Measurements from ENCODE around the gene SMG6. TPM values are rescaled to one million over a fixed set of nuclear protein-coding genes. Genes with fewer than 3 reads are reported as not detected.

Gene SMG6
- total and polyA plus RNA-seq, 7 experiments from 2014 or later, result 8.6 to 65.3 (median 52.7) TPM

DNA sequence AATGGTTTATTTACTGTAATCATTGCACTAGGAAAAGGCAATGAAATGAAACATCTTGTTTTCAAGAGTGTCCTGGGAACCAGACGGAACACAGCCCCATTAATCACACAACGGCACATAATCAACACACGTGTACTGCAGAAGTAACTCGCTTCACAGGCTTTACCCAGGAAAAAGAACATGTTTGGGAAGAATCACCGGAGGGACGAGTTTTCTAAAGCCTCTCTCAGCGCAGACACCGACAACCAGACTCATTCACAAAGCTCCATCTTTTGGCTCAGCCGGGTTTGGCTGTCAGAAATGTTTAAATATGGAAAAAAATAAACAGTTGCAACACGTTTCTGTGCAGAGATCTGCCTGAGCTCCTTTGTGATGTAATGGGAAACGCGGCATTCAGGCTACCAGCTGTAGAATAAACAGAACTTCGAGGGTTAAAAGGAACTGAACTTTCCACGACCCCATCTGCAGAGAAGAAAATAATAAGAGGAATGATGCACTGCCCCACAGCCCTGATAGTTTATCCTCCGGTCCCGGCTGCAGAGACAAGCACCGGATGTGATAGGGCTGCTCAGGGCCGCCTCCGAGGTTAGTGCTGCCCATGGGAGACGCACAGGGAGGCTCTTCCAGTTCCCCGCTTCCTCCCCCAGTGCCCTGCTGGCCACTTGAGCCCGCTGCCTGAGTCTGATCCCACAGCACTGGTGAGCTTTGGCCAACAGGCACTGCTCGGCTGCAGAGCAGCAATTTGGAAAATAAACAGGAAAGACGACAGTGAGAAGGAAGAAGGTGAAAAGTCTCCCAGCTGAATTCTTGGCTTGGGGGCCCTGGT is 128.9 kb downstream of the SMG6 start:
- peak overlapping the region in 1 of 10 donors; percentile 12 for H3K4me3 Mint-ChIP-seq
- Histone ChIP-seq H3K9me3 (ENCODE audit: control insufficient read depth in 2 of 3, low read length in 3 of 3) (no peaks in the 10 kb centered on the region), H3K4me1 (ENCODE audit: control insufficient read depth in 2 of 2, insufficient read depth in 2 of 2, low read length in 2 of 2) (no peaks in the 10 kb centered on the region), H3K4me3 (ENCODE audit: low read length) (no peak overlapping the region), H3K27ac (ENCODE audit: low read depth, low read length) (no peak overlapping the region), H3K27me3 (ENCODE audit: control insufficient read depth in 2 of 2, insufficient read depth in 2 of 2, low read length in 2 of 2) (no peaks in the 10 kb centered on the region), H3K36me3 (ENCODE audit: control insufficient read depth in 2 of 3, insufficient read depth in 3 of 3, low read length in 3 of 3) (peaks cover 0 to 88% (median 0%) of the 10 kb centered on the region in 3 experiments)
- peak overlapping the region in 1 of 9 donors; percentile 68 for H3K27ac Mint-ChIP-seq
- ChIA-PET CTCF (no interaction called here), POLR2A (no interaction called here)
- H3K9me3 Mint-ChIP-seq, result no peaks in the 10 kb centered on the region
- H3K27me3 Mint-ChIP-seq, result no peaks in the 10 kb centered on the region
- H3K4me1 Mint-ChIP-seq, result peaks cover 0 to 47% (median 3%) of the 10 kb centered on the region in 7 donors
- H3K36me3 Mint-ChIP-seq, result peaks cover 9 to 39% (median 14%) of the 10 kb centered on the region in 5 donors
- no peak for DNase-seq
- no peak for ATAC-seq
- intact Hi-C loops (cut with micrococcal nuclease), result loop anchor here (5.0 kb wide), 2 partner anchors 43 to 112 kb away; no protein-coding TSS in a partner anchor

DNA sequence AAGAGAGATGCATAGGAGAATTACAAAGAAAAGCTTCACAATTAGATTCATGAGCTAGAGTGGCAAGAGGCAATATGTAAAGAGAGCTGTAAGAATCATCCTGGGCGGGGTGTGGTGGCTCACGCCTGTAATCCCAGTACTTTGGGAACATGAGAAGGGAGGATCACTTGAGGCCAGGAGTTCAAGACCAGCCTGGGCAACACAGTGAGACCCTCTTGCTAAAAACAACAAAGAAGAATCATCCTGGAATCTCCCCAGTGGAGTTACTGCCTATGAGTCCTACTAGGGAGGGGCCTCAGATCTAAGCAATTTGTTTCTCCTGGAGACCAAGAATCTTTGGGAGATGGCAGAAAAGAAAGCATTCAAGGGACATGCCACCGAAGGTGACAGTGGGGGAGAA is 129.6 kb downstream of the SMG6 start:
- no peak for DNase-seq
- no peak for ATAC-seq
- Histone ChIP-seq H3K36me3 (ENCODE audit: control insufficient read depth in 2 of 3, insufficient read depth in 3 of 3, low read length in 3 of 3) (peaks cover 0 to 88% (median 0%) of the 10 kb centered on the region in 3 experiments), H3K4me3 (ENCODE audit: low read length) (no peak overlapping the region), H3K27me3 (ENCODE audit: control insufficient read depth in 2 of 2, insufficient read depth in 2 of 2, low read length in 2 of 2) (no peaks in the 10 kb centered on the region), H3K4me1 (ENCODE audit: control insufficient read depth in 2 of 2, insufficient read depth in 2 of 2, low read length in 2 of 2) (no peaks in the 10 kb centered on the region), H3K27ac (ENCODE audit: low read depth, low read length) (no peak overlapping the region), H3K9me3 (ENCODE audit: control insufficient read depth in 2 of 3, low read length in 3 of 3) (no peaks in the 10 kb centered on the region)
- Mint-ChIP-seq H3K9me3 (no peaks in the 10 kb centered on the region), H3K27me3 (no peaks in the 10 kb centered on the region), H3K4me3 (no peak overlapping the region), H3K4me1 (peaks cover 0 to 47% (median 6%) of the 10 kb centered on the region in 7 donors), H3K27ac (peak overlapping the region in 2 of 9 donors; percentile 55 to 68), H3K36me3 (peaks cover 16 to 41% (median 20%) of the 10 kb centered on the region in 5 donors)
- intact Hi-C loops (cut with micrococcal nuclease), result loop anchor here in 1 of 2 donors (5.0 kb wide), 1 partner anchor 112 kb away; no protein-coding TSS in a partner anchor
- POLR2A ChIA-PET, result interaction anchor here (0.7 kb wide), 1 partner anchor 464 kb away, joined by 3 read pairs; no protein-coding TSS in a partner anchor
- CTCF ChIA-PET, result no interaction called here

DNA sequence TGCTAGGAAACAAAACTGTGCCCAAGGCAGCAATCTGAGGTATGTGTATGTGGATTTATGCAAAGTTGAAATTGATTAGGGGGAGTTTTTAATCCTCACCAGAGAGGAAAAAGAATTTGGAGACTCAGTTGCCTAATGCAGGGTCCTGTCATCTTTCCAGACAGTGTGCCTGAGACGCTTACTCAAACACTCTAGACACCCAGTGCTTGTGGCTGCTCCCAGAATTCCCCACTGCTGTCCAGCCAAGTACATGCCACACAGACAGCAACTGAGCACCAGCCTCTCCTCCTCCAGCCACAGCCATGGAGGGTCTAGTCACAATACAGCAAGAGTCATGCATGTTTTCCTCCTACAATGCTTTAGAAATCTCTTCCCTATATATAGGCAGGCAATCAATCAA is 130.6 kb downstream of the SMG6 start:
- H3K4me1 ChIP-seq (ENCODE audit: control insufficient read depth in 2 of 2, insufficient read depth in 2 of 2, low read length in 2 of 2), result no peaks in the 10 kb centered on the region
- Mint-ChIP-seq H3K27me3 (no peaks in the 10 kb centered on the region), H3K4me3 (no peak overlapping the region), H3K9me3 (no peaks in the 10 kb centered on the region), H3K36me3 (peaks cover 16 to 41% (median 20%) of the 10 kb centered on the region in 5 donors), H3K4me1 (peaks cover 0 to 45% (median 6%) of the 10 kb centered on the region in 7 donors), H3K27ac (peak overlapping the region in 4 of 9 donors; percentile 10 to 53 (median 32))
- intact Hi-C loops (cut with micrococcal nuclease), result loop anchor here in 1 of 2 donors (5.0 kb wide), 1 partner anchor 111 kb away; no protein-coding TSS in a partner anchor
- ChIA-PET CTCF (no interaction called here), POLR2A (interaction anchor here (0.7 kb wide), 1 partner anchor 463 kb away, joined by 3 read pairs; no protein-coding TSS in a partner anchor)
- H3K27me3 ChIP-seq (ENCODE audit: control insufficient read depth in 2 of 2, insufficient read depth in 2 of 2, low read length in 2 of 2), result no peaks in the 10 kb centered on the region
- H3K9me3 ChIP-seq (ENCODE audit: control insufficient read depth in 2 of 3, low read length in 3 of 3), result no peaks in the 10 kb centered on the region
- no peak overlapping the region for H3K27ac ChIP-seq (ENCODE audit: low read depth, low read length)
- DNase-seq (no peak), ATAC-seq (no peak)
- no peak overlapping the region for H3K4me3 ChIP-seq (ENCODE audit: low read length)
- peaks cover 0 to 79% (median 0%) of the 10 kb centered on the region in 3 experiments for H3K36me3 ChIP-seq (ENCODE audit: control insufficient read depth in 2 of 3, insufficient read depth in 3 of 3, low read length in 3 of 3)

DNA sequence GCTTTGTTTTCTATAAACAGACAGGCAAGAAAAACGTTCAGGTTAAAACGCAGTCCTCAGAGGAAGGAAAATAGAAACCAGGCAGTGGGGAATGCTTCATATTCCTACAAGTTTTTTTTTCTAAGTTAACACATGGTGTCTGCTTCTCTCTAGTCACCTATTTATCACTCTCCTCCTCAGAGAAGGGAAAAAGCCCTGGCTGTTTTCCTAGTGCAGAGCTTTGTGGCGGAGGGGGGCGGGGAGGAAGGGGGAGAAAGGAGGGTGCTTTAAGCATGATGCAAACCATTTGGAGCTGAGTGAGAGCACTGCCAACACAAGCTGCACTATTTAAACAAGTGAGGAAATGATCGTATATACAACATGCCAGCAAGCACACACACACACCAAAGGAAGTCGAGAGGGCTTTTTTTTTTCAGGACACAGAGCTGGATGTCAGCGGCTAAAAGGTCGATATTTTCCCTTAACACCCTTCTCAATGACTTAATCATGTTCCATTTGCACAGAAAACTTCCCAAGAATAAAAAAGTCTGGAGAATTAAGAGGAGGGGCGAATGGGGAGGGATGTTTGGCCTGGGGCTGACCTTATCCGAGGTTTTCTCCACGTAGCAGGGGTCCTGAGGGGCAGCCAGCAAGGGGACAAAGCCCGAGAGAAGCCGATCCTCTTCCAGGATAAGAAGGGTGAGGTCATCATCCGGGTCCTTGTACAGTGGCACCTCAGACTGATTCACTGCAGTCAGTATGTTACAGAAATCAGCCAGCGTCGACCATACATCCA is 131.3 kb downstream of the SMG6 start:
- ATAC-seq (no peak), DNase-seq (no peak)
- intact Hi-C loops (cut with micrococcal nuclease), result loop anchor here in 1 of 2 donors (5.0 kb wide), 1 partner anchor 110 kb away; no protein-coding TSS in a partner anchor
- Histone ChIP-seq H3K36me3 (ENCODE audit: control insufficient read depth in 2 of 3, insufficient read depth in 3 of 3, low read length in 3 of 3) (peaks cover 0 to 78% (median 1%) of the 10 kb centered on the region in 3 experiments), H3K27ac (ENCODE audit: low read depth, low read length) (no peak overlapping the region), H3K4me3 (ENCODE audit: low read length) (no peak overlapping the region), H3K9me3 (ENCODE audit: control insufficient read depth in 2 of 3, low read length in 3 of 3) (no peaks in the 10 kb centered on the region), H3K27me3 (ENCODE audit: control insufficient read depth in 2 of 2, insufficient read depth in 2 of 2, low read length in 2 of 2) (no peaks in the 10 kb centered on the region), H3K4me1 (ENCODE audit: control insufficient read depth in 2 of 2, insufficient read depth in 2 of 2, low read length in 2 of 2) (no peaks in the 10 kb centered on the region)
- POLR2A ChIA-PET, result no interaction called here
- H3K27me3 Mint-ChIP-seq, result no peaks in the 10 kb centered on the region
- peaks cover 15 to 42% (median 20%) of the 10 kb centered on the region in 5 donors for H3K36me3 Mint-ChIP-seq
- H3K27ac Mint-ChIP-seq, result peak overlapping the region in 1 of 9 donors; percentile 29
- CTCF ChIA-PET, result no interaction called here
- H3K4me3 Mint-ChIP-seq, result no peak overlapping the region
- no peaks in the 10 kb centered on the region for H3K9me3 Mint-ChIP-seq
- peaks cover 0 to 39% (median 6%) of the 10 kb centered on the region in 7 donors for H3K4me1 Mint-ChIP-seq

DNA sequence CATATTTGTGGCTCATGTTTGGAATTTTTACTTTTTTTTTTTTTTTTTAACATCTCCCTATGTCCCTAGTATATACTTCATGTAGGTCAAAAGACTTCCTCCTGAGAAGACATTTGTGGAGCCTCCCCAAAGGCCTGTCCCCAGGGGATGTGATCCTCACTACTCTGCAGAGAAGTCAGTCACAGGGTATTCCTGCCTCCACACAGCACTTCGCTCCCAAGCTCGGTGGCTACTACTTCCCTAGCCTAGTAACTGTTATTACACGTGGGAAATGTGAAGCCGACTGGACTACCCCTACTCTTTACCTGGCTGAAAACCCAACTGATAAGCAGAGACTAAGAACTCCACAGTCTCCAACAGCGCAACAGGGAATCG is 131.9 kb downstream of the SMG6 start:
- CTCF ChIA-PET, result interaction anchor here (0.5 kb wide), 1 partner anchor 9 kb away, joined by 3 read pairs; no protein-coding TSS in a partner anchor
- DNase-seq, result no peak
- Histone ChIP-seq H3K27ac (ENCODE audit: low read depth, low read length) (no peak overlapping the region), H3K4me3 (ENCODE audit: low read length) (no peak overlapping the region), H3K36me3 (ENCODE audit: control insufficient read depth in 2 of 3, insufficient read depth in 3 of 3, low read length in 3 of 3) (peaks cover 0 to 74% (median 2%) of the 10 kb centered on the region in 3 experiments), H3K27me3 (ENCODE audit: control insufficient read depth in 2 of 2, insufficient read depth in 2 of 2, low read length in 2 of 2) (no peaks in the 10 kb centered on the region), H3K9me3 (ENCODE audit: control insufficient read depth in 2 of 3, low read length in 3 of 3) (no peaks in the 10 kb centered on the region), H3K4me1 (ENCODE audit: control insufficient read depth in 2 of 2, insufficient read depth in 2 of 2, low read length in 2 of 2) (no peaks in the 10 kb centered on the region)
- Mint-ChIP-seq H3K27me3 (no peaks in the 10 kb centered on the region), H3K27ac (no peak overlapping the region), H3K36me3 (peaks cover 18 to 45% (median 21%) of the 10 kb centered on the region in 5 donors), H3K4me1 (peaks cover 0 to 34% (median 4%) of the 10 kb centered on the region in 7 donors), H3K9me3 (no peaks in the 10 kb centered on the region), H3K4me3 (no peak overlapping the region)
- intact Hi-C loops (cut with micrococcal nuclease), result loop anchor here in 1 of 2 donors (5.0 kb wide), 1 partner anchor 109 kb away; no protein-coding TSS in a partner anchor
- no peak for ATAC-seq
- POLR2A ChIA-PET, result no interaction called here

DNA sequence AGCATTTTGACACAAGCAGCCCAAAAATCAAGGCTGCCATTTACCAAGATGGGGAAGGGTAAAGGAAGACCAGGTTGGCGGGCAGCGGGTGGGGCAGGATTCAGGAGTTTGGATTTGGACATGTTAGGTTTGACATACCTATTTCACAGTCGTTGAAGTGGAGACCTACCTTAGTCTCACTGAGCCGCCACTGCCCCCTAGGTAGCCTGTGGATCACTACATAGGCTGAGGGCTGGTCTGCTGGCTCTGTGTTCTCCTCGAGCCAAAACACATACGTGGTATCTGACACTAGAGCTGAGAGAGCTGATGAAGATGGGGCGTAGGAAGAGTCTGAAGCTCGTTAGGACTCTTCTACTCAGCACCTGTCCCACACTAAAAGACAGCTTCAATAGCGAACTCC is 133.6 kb downstream of the SMG6 start:
- ATAC-seq, result no peak
- Mint-ChIP-seq H3K36me3 (peaks cover 14 to 48% (median 20%) of the 10 kb centered on the region in 5 donors), H3K4me3 (no peak overlapping the region), H3K4me1 (peaks cover 0 to 21% (median 4%) of the 10 kb centered on the region in 7 donors), H3K27ac (no peak overlapping the region), H3K27me3 (no peaks in the 10 kb centered on the region), H3K9me3 (no peaks in the 10 kb centered on the region)
- Histone ChIP-seq H3K27me3 (ENCODE audit: control insufficient read depth in 2 of 2, insufficient read depth in 2 of 2, low read length in 2 of 2) (no peaks in the 10 kb centered on the region), H3K27ac (ENCODE audit: low read depth, low read length) (no peak overlapping the region), H3K4me3 (ENCODE audit: low read length) (no peak overlapping the region), H3K9me3 (ENCODE audit: control insufficient read depth in 2 of 3, low read length in 3 of 3) (no peaks in the 10 kb centered on the region), H3K4me1 (ENCODE audit: control insufficient read depth in 2 of 2, insufficient read depth in 2 of 2, low read length in 2 of 2) (no peaks in the 10 kb centered on the region), H3K36me3 (ENCODE audit: control insufficient read depth in 2 of 3, insufficient read depth in 3 of 3, low read length in 3 of 3) (peaks cover 0 to 72% (median 2%) of the 10 kb centered on the region in 3 experiments)
- ChIA-PET POLR2A (no interaction called here), CTCF (interaction anchor here (0.8 kb wide), 1 partner anchor 41 kb away, joined by 4 read pairs; no protein-coding TSS in a partner anchor)
- intact Hi-C loops (cut with micrococcal nuclease), result loop anchor here in 1 of 2 donors (5.0 kb wide), 1 partner anchor 108 kb away; no protein-coding TSS in a partner anchor
- peak in 1 of 9 donors; percentile 5 for DNase-seq
